Ishikawa (cell line): Measurements from ENCODE around the gene GYS2.

ENCODE experiments used
- CEBPB ChIP-seq: IDR thresholded peaks from 2 replicates; pipeline ENCODE4 v1.6.1; 2012
- CREB1 ChIP-seq: IDR thresholded peaks from 2 replicates; pipeline ENCODE4 v1.6.1; 2012; ENCODE audit warnings: low read depth
- EGR1 ChIP-seq: IDR thresholded peaks from 2 replicates; pipeline ENCODE4 v1.6.1; 2012
- EP300 ChIP-seq: IDR thresholded peaks from 2 replicates; pipeline ENCODE4 v1.6.1; 2012; ENCODE audit warnings: borderline replicate concordance
- FOXM1 ChIP-seq: IDR thresholded peaks from 2 replicates; pipeline ENCODE4 v1.6.1; 2012; ENCODE audit warnings: low read depth, borderline replicate concordance
- NFIC ChIP-seq: IDR thresholded peaks from 2 replicates; pipeline ENCODE4 v1.6.1; 2012
- RAD21 ChIP-seq: IDR thresholded peaks from 2 replicates; pipeline ENCODE4 v1.6.1; 2012; ENCODE audit warnings: low read depth
- TAF1 ChIP-seq: IDR thresholded peaks from 2 replicates; pipeline ENCODE4 v1.6.1; 2012; ENCODE audit warnings: low read depth, mild to moderate bottlenecking
- TCF12 ChIP-seq: IDR thresholded peaks from 2 replicates; pipeline ENCODE4 v1.6.1; 2012; ENCODE audit warnings: low read depth
- TEAD4 ChIP-seq: IDR thresholded peaks from 2 replicates; pipeline ENCODE4 v1.6.1; 2012
- USF1 ChIP-seq: IDR thresholded peaks from 2 replicates; pipeline ENCODE4 v1.6.1; 2012
- YY1 ChIP-seq: IDR thresholded peaks from 2 replicates; pipeline ENCODE4 v1.6.1; 2012; ENCODE audit warnings: low read depth
- ZBTB7A ChIP-seq: IDR thresholded peaks from 2 replicates; pipeline ENCODE4 v1.6.1; 2012; ENCODE audit warnings: low read depth
- TF ChIP-seq, protein P1 (sequence below): IDR thresholded peaks from 2 replicates; pipeline ENCODE4 v1.6.1; 2012; ENCODE audit warnings: low read depth, mild to moderate bottlenecking
- TF ChIP-seq, protein P2 (sequence below): IDR thresholded peaks from 2 replicates; pipeline ENCODE4 v1.6.1; 2012

The GYS2 gene

GRCh38 chr12:21509768-21510167 lies 94.9 kb downstream of the GYS2 start:
- TF ChIP-seq USF1, result no peak
- TF ChIP-seq, protein P1, sequence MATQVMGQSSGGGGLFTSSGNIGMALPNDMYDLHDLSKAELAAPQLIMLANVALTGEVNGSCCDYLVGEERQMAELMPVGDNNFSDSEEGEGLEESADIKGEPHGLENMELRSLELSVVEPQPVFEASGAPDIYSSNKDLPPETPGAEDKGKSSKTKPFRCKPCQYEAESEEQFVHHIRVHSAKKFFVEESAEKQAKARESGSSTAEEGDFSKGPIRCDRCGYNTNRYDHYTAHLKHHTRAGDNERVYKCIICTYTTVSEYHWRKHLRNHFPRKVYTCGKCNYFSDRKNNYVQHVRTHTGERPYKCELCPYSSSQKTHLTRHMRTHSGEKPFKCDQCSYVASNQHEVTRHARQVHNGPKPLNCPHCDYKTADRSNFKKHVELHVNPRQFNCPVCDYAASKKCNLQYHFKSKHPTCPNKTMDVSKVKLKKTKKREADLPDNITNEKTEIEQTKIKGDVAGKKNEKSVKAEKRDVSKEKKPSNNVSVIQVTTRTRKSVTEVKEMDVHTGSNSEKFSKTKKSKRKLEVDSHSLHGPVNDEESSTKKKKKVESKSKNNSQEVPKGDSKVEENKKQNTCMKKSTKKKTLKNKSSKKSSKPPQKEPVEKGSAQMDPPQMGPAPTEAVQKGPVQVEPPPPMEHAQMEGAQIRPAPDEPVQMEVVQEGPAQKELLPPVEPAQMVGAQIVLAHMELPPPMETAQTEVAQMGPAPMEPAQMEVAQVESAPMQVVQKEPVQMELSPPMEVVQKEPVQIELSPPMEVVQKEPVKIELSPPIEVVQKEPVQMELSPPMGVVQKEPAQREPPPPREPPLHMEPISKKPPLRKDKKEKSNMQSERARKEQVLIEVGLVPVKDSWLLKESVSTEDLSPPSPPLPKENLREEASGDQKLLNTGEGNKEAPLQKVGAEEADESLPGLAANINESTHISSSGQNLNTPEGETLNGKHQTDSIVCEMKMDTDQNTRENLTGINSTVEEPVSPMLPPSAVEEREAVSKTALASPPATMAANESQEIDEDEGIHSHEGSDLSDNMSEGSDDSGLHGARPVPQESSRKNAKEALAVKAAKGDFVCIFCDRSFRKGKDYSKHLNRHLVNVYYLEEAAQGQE, result no peak
- no peak for TF ChIP-seq TAF1
- TF ChIP-seq EGR1, result no peak
- no peak for TF ChIP-seq TCF12
- no peak for TF ChIP-seq YY1
- no peak for TF ChIP-seq CREB1
- TF ChIP-seq NFIC, result no peak
- TF ChIP-seq EP300, result no peak
- TF ChIP-seq ZBTB7A, result no peak
- no peak for TF ChIP-seq FOXM1
- TF ChIP-seq, protein P2, sequence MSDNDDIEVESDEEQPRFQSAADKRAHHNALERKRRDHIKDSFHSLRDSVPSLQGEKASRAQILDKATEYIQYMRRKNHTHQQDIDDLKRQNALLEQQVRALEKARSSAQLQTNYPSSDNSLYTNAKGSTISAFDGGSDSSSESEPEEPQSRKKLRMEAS, result no peak
- TF ChIP-seq CEBPB, result no peak
- no peak for TF ChIP-seq TEAD4
- no peak for TF ChIP-seq RAD21

DNA sequence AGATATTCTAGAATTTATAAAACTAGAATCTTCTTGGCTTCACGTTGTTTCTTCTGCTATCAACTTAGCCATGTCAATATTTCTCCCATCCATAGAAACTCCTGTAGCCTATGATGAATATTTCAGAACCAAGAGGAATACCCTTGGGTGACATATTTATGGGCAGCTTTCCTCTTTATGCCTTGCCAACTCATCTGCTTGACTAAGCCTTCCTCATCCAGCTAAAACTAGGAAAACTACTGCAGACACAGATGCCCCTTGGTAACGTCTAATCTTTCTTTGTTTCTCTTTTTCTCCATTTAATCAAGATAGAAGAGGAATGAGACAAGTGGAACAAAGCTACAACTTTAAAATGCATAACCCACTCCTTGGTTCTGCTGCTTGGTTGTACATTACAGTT lies 96.8 kb downstream of the GYS2 start:
- TF ChIP-seq TAF1 (no peak), CREB1 (no peak), FOXM1 (no peak), RAD21 (no peak), YY1 (no peak), USF1 (no peak)
- TF ChIP-seq, protein P2, result no peak

GRCh38 chr12:21505888-21506287 lies 98.8 kb downstream of the GYS2 start:
- TF ChIP-seq, protein P1, result peak; percentile 63
- TF ChIP-seq NFIC, result no peak

DNA sequence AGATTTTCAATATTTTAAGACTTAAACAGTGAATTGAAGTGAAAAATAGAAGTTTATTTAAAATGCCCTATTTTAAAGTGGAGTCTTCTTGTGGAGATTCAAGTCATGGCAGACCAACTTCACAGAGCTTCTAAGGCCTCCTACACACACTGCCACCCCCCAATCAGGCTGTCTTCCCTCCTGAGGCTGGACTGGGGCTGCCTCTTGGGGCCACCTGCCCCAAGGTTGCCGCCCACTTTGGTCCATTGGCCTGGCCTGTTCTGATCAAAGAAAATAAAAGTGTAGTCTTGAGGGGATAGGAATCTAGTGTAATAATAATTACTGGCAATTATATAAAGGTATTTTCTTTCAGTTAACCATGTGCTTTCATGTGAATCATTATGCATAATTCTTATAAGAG lies 101.8 kb downstream of the GYS2 start:
- no peak for TF ChIP-seq ZBTB7A
- no peak for TF ChIP-seq TCF12
- no peak for TF ChIP-seq YY1
- TF ChIP-seq, protein P1, result no peak
- TF ChIP-seq, protein P2, result no peak
- TF ChIP-seq USF1, result no peak
- TF ChIP-seq TAF1, result no peak
- TF ChIP-seq FOXM1, result no peak
- no peak for TF ChIP-seq TEAD4
- TF ChIP-seq EP300, result no peak
- TF ChIP-seq CEBPB, result no peak
- no peak for TF ChIP-seq CREB1
- no peak for TF ChIP-seq NFIC
- no peak for TF ChIP-seq RAD21
- TF ChIP-seq EGR1, result no peak
